ENCODE results near the gene SLC25A22. TPM values are rescaled to one million over a fixed set of nuclear protein-coding genes. Genes with fewer than 3 reads are reported as not detected.

Gene SLC25A22
- total RNA-seq, 1 donor from 2014 or later: 11.0 TPM

DNA sequence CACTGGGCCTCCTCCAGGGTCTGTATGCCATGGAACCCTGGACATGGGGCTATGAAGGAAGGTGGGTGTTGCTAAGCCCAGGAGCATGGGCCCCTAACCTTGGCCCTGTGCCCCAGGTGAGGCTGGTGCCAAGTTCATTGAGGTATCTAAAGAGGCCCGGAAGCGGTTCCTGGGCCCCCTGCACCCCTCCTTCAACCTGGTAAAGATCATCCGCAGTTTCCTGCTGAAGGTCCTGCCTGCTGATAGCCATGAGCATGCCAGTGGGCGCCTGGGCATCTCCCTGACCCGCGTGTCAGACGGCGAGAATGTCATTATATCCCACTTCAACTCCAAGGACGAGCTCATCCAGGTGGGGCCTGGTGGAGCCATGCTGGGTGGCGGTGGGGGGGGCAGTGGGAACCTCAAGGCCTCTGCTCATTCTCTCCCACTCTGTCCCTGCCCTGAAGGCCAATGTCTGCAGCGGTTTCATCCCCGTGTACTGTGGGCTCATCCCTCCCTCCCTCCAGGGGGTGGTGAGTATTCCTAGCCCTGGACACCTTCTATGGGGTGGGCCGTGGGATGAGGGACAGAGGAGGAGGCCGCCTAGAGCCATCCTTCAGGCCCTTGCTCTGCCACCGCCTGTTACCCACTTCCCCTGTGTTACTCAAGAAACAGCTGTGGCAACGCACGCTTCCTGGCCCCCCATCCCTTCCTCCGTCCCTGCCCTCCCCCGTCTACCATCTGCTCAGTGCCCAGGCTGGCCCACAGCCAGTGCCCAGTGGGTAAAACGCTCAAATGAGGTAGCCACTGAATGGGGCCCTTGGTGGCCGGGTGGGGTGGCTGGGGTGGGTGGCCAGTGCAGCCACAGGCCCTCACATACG, 23.7 kb upstream of the SLC25A22 start:
- no peak for ATAC-seq

DNA sequence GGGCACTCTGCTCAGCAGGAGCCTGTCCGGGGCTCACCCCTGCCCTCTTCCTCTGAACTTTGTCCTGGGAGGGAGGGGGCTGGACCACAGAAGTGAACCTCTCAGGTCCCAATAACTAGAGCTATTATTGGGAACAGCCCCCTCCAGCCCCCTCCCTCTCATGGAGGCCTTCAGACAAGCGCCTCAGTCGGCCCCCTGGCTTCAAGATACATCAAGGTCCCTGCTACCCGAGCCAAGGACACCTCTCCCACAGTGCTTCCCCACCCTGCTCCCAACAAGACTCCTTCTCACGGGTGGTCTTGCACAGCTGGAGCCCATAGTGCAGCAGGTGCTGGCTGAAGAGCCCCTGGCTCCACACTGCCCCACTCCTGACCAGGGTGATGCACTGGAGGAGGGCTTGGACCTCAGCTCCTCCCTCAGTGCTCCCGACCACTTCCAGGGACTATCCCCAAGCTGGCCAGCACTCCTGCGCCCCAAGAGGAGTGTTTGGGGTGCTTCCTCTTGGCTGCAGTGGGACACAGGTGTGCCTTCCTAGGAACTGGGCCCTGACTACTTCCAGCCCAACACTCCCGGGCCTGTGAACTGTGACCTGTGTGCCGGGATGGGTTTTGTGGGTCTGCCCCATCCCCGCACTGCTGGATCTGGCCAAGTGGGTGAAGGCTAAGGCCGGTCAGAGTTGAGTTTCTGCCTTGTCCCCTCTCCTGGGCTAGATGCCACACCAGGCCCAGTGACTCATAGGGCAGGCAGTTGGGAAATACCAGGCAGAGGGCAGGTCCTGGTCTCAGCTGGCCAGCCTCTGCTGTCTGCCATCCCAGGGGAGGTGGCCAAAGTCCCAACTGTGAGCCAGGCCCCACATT, 22.8 kb upstream of the SLC25A22 start:
- ATAC-seq: peak; percentile 27

DNA sequence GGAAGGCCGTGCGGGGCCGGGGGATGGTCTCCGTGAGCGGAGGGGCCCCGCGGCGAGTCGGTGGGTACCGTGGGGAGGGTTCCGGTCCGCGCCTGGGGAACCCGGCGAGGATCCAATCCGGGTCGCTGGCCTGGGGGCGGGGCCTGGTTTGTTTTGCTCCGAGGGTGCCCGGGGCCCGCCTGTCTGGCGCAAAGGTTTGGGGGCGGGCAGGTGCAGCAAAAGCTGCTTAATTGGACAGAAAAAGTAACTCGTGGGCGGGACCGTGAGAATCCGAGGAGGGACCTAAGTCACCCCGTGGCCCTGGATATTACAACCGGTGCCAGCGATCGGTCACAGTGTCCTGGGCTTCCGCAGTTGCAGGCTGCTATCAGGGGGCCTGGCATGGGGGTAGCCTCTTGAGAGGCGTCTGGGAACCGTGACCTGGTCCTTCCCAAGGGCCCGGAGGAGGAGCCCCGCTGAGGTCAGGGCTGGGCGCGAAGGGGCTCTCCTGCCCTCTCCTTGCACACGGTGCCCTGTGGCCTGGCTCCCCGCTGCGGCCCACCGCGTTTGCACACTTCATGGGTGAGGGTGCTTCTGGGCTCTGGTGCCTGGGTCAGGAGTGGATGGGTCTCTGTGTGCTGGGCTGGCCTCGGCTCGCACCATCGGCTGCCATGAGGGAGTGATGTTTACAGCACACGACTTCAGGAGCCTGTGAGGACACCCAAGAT, 22.0 kb upstream of the SLC25A22 start:
- peak; percentile 60 for ATAC-seq

DNA sequence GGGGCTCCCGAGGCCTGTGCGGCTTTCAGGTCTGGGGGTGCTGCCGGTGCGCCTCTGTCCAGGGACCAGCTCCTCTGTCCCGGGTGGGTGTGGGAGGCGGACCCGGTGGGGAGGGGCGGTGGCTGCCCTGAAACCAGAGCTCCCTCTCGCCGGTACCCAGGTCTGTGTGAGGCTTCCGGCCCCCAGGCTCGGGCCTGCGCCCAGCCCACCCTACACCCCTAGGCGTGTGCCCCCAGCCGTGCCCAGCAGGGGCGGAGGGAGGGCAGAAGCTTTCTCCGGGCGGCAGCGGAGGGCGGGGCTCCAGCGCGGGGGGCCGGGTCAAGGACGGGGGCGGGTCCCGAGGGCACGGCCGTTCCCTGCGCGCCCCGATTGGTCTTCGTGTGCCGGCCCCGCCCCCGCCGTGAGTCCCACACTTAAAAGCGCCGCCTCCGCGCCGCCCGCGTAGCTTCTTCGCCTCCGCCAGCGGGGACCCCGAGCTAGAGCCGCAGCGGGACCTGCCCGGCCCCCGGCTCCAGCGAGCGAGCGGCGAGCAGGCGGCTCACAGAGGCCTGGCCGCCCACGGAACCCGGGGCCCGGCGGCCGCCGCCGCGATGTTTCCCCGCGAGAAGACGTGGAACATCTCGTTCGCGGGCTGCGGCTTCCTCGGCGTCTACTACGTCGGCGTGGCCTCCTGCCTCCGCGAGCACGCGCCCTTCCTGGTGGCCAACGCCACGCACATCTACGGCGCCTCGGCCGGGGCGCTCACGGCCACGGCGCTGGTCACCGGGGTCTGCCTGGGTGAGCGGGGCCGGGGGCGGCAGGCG, 21.2 kb upstream of the SLC25A22 start:
- ATAC-seq: peak; percentile 85

DNA sequence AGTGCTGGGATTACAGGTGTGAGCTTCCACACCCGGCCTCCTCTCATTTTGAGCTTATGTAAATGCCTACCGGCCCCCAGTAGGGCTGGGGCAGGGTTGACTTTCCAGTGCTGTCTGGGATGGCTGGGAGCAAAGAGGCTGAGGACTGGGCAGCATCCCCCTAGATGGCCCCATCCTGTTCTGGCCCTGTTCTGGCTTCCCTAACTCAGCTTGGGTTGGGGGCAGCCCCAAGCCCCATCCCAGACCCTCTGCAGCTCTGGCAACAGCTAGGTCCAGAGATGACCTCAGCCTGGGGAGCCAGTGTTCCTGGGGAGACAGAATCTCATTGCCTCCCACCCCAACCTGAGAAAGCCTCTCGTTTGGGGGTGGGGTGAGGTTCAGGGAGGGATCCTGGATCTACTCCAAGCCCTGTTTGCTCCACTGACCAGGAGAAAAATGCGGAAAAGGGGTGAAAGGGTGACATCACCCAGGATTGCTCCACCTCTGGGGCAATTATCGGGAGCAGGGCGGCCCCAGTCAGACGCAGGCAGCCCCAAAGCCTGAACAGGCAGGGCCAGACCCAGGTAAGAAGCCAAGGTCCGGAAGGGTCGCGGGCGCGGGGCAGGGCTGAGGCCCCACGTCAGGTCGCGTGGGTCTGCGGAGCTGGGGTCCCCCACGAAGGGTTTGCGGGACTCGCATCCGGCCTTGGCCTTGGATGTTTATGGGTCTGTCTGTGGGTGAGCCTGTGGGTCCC, 20.5 kb upstream of the SLC25A22 start, which contains the start of gene PNPLA2:
Gene PNPLA2, plus strand, starts transcription at position 519 of the 733 bp plus-strand sequence. CDS start 805 bp downstream, outside the sequence.
- ATAC-seq: peak; percentile 39

DNA sequence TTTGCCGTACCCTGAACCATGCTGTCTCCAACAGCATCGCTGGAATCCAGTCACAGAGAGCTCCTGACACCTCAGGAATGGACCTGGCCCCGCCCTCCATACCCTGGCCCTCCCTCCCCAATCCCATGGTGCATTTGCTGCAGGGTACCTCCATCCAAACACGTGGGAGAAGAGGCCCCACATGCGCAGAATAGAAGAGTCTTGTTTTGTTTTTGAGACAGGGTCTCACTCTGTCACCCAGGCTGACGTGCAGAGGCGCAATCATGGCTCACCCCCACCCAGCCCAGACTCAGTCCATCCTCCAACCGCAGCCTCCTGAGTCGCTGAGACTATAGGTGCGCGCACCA, 18.3 kb upstream of the SLC25A22 start:
- no peak for ATAC-seq

DNA sequence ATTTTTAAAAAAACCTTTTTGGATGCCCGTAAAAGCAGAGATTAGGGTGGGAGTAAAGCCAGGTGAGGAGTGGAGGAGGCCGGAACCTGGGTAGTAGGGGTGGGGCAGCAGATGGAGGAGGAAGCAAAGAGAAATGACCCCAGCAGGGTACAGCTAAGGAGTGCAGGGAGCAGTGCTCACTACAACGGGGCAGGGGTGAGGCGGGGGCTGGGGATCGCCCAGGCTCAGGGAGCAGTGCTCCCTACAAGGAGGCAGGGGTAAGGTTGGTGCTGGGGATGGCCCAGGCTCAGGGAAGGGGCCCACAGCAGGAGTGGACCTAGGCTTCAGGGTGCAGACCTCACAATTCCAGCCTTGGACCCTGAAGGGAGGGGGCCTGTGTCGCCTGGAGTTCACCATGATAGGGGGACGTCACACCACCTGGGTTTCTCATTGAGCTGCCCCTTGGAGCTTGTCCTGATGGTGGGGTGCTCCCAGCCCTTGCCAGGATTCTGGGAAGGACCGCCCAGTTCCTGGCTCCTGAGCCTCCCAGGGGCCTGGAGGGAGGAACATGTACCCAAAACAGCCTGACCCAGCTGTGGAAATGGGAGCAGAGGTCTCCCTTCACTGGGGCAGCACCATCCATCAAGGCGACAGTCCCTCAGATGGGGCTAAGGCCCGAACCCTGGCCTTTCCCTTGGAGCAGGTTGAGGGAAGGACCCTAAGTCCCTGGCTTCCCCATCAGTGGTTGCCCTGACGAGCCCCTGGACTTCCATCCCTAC, 17.8 kb upstream of the SLC25A22 start:
- ATAC-seq: no peak

DNA sequence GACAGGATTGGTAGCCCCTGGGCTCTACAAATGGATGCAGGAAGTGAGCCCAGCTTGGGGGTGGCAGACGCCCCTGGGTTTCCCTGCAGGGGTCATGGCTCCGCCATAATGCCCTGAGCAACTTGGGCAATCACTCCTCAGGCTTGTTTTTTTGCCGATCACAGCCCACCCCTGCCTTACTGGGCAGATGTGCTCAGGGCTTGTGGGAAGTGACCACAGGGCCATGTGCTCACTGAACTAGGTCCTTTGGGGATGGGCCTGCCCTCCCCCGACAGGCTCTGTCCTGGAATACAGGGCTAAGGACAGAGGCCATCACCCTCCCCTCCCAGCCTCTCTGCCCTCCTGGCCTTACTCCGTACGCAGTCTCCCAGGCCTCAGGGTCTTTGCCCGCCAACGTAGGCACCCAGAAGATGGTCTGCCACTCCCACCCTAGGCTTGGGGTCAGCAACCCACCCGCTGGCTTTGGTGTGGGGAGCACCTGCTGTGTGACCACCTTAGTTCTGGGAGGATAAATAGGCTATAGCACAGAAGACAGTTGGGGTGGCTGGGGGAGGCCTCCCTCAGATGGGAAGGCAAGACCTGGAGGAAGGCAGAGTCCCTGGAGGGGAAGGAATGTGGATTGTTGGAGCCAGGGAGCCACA, 15.5 kb upstream of the SLC25A22 start:
- ATAC-seq: no peak

DNA sequence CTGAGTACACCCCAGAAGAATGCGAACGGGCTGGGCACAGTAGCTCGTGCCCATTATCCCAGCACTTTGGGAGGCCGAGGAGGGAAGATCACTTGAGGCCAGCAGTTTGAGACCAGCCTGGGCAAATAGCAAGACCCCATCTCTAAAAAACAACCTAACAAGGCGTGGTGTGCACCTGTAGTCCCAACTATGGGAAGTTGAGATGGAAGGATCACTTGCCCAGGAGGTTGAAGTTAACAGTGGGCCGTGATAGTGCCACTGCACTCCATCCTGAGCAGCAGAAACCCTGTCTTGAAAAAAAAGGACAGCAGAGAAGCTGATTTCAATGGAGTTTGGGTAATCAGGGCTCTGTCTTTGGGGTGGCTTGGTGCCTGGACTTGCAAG, 15.0 kb upstream of the SLC25A22 start:
- no peak for ATAC-seq

DNA sequence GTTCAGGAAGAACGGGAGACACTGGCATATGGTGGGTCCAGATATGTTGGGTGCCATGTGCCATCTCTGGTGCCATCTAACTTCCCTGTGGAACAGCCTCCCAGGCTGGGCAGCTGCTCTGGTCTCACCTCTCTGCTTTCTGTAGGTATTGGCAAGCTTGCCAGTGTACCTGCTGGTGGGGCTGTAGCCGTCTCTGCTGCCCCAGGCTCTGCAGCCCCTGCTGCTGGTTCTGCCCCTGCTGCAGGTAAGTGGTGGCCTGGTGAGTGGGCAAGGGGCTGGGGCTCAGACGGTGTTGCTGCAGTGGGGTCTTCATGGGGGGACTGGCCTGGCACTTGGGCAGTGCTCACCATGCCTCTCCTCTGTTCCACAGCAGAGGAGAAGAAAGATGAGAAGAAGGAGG, 14.3 kb upstream of the SLC25A22 start:
- no peak for ATAC-seq

DNA sequence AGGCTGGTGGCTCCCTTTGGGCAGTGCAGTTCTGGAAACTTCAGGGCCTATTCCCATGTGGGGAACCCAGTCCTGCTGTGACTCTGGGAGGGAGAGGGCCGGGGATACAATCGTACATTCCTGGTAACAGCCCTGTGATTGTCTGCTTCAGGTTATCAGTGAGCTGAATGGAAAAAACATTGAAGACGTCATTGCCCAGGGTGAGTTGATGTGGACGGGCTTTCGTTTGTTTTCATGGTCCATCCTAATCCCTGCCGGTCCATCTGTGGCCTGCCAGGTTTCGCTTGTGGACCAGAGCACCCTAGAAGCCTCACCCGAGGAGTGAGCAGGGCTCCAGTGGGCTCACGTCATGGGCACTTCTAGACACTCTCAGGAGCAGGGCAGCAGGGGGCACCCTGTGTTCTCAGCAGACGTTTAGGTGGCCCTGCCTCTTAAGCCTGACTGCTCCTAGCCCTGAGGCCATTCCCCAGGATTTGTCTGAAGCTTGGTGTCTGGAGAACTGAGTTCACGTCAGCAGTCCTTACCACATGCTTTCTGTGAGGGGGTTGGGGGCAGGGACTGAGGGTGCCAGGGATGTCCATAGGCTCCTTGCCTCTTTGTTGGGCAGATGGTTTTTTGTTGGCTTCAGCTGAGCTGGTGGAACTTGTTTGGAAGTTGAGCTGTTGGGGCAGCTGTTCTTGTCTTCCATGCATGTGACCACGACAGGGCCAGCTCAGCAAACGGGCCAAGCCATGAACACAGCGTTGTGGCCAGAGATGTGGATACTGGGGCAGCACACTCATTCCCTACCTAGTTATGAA, 13.6 kb upstream of the SLC25A22 start:
- peak; percentile 0 for ATAC-seq

DNA sequence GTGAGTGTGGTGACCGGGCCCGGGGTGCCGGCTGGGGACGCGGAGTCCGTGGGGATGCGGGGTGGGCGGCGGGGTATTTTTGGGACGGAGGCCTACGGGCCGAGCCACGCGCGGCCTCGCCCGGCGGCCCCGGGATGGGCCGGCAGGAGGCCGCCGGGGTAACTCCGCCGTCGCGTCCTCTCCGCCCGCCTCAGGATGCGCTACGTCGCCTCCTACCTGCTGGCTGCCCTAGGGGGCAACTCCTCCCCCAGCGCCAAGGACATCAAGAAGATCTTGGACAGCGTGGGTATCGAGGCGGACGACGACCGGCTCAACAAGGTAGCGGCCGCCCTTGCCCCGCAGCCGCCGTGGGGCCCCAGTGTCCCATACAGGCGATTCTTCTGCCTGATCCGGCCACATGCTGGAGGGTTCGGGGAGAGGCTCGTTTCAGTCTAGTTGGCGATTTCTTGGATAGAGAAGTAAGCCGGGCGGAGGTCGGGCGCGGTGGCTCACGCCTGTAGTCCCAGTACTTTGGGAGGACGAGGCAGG, 12.0 kb upstream of the SLC25A22 start:
- peak; percentile 5 for ATAC-seq

DNA sequence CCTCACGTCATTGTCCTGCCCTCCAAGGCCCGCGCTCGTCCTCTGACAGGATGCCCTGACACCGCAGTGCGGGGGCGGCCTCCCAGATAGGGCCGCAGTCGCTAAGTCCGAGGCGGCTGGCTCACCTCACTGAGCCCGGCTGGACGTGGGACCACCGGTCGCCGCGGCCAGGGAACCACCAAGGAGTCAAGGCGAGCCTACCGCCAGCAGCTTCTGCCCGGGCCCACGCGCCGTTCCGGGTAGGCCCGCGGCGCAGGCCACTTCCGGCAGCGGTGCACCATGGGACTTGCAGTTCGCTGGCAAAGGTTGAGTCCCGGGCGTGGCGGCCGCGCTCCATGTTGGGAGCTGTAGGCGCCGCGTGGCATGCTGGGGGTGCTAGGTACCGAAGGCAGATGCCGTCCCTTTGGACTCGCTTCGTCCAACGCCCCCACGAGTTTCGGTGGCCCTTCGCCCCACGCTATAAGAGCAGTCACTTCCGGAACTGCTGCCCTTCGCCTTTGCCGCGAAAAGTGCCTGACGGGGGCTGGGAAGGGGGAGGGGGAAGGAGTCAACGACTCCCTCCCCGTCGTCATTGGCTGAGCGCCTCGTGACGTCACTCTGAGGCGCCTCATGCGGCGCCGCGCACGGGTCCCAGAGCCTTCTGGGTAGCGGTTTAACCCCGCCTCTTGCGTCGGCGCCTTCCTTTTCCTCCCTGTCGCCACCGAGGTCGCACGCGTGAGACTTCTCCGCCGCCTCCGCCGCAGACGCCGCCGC, 11.4 kb upstream of the SLC25A22 start, which contains the start of gene RPLP2:
Gene RPLP2, plus strand, starts transcription at position 681 of the 753 bp plus-strand sequence. CDS start 268 bp downstream, outside the sequence.
- peak; percentile 89 for ATAC-seq

DNA sequence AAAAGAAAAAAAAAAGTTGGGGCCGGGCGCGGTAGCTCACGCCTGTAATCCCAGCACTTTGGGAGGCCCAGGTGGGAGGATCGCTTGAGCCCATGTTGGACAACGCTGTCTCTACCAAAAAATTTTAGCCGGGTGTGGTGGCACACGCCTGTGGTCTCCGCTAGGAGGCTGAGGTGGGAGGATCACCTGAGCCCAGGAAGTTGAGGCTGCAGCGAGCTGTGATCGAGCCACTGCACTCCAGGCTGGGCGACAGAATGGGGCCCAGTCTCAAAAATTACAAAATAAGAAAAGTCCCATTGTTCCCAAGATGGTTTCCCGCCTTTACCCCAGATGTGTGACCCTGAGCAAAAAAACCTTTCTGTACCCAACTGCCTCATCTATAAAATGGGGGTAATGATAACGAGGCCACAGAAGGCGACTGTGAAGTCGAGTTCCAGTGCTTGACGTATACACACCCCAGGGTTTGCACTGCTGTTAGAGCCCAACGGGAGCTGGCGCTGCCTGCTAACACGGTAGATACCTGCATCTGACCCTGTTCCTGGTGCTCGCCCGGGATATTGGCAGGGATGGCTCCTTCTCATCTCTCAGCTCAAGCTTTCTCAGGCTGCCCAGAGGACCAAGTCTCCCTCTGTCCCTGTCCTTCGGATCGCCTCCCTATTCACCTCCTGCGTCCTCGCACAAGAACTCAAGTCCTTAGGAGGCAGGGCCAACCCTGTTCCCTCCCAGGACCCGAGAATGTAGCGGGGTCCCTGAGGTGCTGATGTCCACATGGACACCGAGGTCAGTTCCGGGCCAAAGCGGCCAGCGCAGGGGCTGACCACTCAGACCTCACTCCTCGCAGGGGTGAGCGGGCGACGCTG, 10.6 kb upstream of the SLC25A22 start:
- peak; percentile 0 for ATAC-seq

DNA sequence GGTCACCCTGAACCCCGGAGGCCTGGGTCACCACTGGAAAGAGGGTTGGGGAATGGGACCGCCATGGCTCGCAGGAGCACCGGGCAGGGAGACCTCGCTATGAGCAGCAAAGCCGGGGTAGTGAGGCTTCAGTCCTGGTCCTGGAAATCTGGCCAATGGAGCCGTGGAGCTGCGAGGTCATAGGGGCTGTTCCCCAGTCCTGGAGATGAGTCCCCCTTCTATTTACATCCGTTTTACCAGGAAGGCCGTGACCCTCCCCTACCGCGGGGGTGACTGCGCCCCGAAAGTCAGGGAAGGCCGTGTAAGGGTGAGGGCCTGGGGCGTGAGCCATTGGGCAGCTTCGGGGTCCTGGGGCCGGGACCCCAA, 6.5 kb upstream of the SLC25A22 start:
- no peak for ATAC-seq

DNA sequence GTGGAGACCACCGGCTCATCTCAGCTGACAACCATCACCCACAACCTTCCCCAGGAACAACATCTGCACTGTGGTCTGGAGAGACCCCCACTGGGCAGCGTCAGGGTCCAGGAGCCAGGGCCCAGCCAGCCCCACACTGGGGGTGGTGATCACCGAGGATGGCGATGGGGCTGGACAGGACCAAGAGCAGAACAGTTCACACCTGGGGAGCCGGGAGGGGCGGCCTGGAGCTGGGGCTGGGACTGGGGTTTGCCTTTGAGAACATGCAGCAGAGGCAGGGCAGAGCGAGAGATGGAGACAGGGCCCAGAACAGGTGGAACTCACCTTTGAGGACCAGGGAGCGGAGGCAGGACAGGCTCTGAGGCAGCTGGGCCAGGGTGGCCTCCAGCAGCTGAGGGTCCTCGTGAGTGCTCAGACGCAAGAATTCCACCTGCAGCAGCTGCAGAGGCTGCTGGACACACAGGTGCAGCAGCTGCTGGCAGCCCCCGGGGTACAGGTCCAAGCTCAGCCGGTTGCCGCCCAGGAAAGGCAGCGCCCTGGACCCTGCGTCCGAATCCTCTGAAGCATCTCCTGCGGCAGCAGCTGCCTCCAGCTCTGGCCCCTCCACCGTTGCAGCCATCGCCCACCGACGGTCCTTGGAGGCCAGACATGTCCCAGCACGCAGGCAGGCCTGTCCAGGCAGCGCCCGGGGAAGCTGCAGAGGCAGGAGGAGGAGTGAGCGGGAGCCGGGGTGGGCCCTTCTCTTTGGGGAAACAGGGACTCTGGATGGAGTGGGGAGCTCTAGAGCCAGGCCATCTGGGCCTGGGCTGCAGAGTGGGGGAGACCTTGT, 5.9 kb upstream of the SLC25A22 start:
- ATAC-seq: peak; percentile 27
